HG02798 (cell line): Measurements from ENCODE around the gene TMEM151B.

Source experiments
- ATAC-seq: cut with Tn5 transposase; IDR thresholded peaks from one replicate; pipeline ENCODE4 v1.9.1; 2021; ENCODE audit warnings: mild to moderate bottlenecking; ENCODE audit not compliant: unreplicated experiment, poor library complexity

TMEM151B gene

DNA sequence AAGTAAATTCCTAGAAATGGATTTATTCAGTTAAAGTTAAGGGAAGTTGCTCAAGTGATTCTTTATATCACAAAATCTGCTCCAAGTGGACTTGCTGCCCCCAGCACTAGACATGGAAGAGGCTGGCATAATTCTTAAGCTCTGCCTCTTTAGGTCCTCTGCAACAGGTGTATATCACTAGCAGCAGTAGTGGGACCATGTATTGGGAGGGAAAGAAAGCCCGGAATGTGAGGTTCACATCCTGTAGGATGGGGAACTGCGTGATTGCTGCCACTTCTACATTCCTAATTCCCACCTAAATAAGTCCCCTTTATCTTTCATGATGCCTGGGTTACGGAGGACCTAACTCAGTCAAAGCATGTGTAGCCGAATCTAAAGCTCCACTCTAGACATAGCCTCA lies 85.4 kb downstream of the TMEM151B start:
- no peak for ATAC-seq

- ATAC-seq = no peak
These were observed 86.2 kb downstream of the TMEM151B start for GRCh38 chr6:44356487-44356886.
